GM19397 (cell line): Measurements from ENCODE around the gene PNLDC1.
"Not testable (repeated sequence)": the region's sequence is repeated elsewhere in the genome, so short reads cannot be mapped to it uniquely, and the experiment has no call there.

Experiments used
- ATAC-seq: cut with Tn5 transposase; IDR thresholded peaks from one replicate; pipeline ENCODE4 v1.9.1; 2021; ENCODE audit warnings: mild to moderate bottlenecking, moderate library complexity; ENCODE audit not compliant: unreplicated experiment

The PNLDC1 gene

GRCh38 chr6:159844737-159845645 lies 44.9 kb downstream of the PNLDC1 start:
- no peak for ATAC-seq

DNA sequence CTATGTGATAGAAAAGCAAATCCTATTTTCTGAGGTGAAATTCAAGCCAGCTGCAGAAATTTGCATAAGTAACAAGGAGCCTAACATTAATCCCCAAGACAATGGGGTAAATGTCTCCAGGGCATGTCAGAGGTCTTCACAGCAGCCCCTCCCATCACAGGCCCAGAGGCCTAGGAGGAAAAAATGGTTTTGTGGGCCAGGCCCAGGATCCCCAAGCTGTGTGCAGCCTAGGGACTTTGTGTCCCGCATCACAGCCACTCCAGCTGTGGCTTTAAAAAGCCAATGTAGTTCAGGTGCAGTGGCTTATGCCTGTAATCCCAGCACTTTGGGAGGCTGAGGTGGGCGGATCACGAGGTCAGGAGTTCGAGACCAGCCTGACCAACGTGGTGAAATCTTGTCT lies 48.5 kb downstream of the PNLDC1 start:
- ATAC-seq: not testable (repeated sequence)

- ATAC-seq: not testable (repeated sequence)
Measured at GRCh38 chr6:159849851-159850250, 49.8 kb downstream of the PNLDC1 start.

- no peak for ATAC-seq
Measured at GRCh38 chr6:159852877-159853276, 52.8 kb downstream of the PNLDC1 start.

DNA sequence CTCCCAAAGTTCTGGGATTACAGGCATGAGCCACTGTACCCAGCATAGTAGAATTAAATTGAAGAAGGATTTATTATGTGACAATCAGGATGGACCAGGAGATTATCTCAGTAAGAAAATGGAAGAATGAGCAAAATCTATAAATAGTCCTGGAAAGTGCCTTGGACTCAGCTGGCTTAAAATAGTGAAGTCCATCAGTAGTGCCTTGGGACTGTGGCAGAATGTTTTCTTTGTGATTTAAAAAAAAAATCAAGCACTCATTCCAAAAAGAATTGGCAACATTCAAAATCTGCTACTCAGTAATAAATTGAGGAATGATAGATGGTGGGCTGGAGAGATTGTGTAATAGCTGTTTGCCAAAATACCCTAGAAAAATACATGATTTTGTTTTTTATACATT lies 53.7 kb downstream of the PNLDC1 start:
- ATAC-seq: no peak

DNA sequence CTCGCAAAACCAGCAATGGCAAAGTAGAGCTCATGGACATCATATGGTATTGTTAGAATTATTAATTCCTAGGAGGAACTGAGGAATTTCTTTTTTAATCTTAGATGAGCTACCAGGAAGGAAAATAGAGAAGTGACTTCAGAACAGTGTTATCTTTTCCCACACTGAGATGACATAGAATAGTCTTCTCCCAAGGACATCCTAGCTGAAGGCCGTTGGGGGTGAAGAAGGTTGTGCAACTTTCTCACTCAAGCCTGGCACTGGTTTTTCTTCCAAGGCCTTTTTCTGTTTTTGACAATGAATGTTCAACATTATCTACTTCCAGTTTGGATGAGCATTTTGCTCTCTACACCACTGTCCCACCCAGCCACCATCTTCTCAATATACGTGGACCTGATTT lies 54.9 kb downstream of the PNLDC1 start:
- ATAC-seq: no peak

DNA sequence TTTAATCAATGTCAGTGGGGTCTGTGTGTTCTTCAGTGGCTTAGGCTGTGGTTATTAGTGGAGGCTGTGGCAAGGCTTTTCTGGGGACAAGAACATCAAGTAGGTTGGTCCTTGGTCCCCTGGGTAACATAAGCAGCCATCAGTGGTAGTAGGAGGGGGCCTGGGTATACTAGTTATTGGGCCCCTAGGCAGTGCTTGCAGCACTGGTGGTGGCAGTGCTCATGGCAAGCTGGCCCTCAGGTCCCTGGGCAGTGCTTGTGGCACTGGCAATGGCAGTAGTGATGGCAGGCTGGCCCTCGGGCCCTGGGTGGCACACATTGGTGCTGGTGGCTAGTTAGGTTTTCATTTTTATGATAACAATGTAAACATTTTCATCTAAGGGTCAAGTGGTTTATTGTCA lies 58.2 kb downstream of the PNLDC1 start:
- no peak for ATAC-seq

DNA sequence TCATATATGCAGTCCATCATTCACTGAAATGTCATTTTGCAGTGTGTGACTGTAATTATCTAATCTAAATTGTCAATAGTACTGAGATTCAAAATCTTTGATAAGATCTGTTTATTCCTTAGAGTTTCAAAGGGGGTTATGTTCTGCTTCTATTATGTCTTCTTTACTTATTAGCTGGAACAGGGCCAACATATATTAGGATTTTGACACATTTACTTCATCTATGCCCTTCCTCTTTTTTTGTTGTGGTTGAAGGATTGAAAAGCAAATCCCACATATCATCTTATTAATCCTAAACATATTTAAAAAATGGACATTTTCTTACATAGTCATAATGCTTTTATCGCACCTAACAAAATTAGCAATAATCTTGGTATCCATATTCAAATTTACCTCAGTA lies 60.4 kb downstream of the PNLDC1 start:
- no peak for ATAC-seq

DNA sequence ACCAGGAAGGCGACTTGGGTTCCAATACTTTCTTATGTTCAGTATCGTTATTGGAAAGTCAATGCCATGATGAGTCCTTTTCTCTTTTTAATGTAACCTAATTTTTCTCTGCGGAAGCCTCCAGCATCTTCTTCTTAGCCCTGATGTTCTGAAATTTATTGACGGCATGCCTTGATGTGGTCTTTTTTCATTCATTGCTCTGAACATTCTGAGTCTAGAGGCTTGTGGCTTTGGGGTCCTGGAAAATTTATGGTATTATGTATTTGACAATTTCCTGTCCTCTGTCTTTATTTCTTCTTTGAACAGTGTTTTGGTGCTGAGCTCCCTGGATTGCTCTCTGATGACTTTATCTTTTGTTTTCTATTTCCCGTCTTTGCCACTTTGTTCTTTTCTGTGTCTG lies 62.0 kb downstream of the PNLDC1 start:
- no peak for ATAC-seq

DNA sequence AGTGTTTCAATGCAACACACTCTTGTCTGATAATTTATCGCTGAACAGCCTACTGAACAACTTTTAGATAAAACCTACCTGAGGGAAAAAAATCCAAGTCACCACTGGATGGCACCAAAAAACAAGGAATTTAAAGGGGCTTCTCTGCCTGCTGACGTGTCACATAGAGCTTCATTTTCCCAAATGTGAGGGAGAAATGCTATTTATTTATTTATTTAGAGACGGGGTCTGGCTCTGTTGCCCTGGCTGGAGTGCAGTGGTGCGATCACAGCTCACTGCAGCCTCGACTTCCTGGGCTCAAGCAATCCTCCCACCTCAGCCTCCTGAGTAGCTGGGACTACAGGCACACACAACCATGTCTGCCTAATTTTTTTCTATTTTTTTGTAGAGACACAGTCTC lies 63.3 kb downstream of the PNLDC1 start:
- not testable (repeated sequence) for ATAC-seq

DNA sequence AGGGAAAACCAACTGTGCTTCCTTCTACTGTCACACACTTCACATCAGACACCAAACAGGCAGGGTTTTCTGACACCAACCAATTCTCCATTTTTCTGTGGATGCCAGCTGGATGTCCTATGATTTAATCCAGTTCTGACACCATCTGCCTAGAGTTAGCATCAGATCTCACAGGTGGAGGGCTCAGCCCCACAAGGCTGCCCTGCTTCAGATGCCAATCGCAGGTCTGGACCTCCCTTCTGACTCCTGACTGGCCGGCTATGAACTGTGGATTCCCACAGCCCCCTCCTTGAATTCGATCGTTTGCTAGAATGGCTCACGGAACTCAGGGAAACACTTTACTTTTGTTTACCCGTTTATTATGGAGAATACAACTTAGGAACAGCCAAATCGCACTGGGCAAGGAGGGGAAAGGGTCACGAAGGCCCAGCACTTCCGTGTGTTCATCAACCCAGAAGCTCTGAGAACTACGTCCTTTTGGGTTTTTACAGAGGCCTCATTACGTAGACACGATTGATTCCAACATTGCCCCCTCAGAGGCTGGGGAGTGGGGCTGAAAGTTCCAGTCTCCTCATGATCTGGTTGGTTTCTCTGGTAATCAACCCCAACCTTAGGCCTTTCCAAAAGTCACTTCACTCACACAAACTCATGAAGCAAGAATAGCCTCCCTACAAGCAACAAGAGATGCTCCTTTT lies 65.3 kb downstream of the PNLDC1 start:
- ATAC-seq: no peak

DNA sequence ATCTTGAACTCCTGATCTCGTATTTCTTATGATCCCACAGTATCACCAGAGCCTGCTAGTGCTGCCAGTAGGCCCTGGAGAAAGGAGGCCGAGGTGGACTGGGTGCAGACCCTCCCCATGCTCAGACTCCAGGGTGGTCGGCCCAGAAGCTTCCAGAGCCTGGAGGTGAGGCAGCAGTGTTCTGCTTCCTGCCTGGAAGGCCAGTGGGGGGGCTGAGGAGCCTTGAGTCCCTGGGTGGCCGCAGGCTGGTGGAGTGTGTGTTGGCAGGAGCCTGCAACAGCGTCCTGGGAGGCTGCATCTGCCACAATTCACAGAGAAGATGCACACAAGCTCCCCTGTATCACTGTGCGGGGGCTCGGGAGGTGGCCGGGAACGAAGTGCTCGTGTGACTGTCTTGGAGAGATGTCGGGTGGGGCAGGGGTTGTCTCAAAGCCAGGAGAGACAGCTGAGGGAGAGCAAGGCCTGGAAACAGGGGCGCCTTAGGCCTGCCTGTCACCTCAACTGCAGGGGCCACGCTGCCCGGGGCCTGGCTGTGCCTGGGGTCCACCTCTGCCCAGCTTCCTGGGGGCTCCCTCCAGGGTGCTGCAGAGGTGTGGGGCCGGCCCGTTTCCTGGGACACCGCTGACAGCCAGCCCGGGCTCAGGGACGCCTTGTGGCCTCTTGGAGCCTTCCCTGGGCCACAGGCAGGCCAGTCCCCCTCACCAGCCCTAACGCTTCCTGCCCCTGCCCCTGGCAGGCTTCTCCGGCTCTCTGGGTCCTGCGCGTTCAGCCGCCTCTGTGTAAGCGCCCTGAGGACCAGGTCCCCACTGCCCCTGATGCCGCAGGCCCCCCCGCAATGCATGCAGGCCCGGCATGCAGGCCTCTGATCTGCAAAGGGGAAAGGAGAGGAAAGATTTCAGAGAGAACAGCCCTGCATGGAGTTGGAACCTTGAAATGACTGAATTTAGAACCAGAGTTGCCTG lies 66.5 kb downstream of the PNLDC1 start:
- ATAC-seq: no peak
